ENCODE measurements around the gene ITGBL1.

DNA sequence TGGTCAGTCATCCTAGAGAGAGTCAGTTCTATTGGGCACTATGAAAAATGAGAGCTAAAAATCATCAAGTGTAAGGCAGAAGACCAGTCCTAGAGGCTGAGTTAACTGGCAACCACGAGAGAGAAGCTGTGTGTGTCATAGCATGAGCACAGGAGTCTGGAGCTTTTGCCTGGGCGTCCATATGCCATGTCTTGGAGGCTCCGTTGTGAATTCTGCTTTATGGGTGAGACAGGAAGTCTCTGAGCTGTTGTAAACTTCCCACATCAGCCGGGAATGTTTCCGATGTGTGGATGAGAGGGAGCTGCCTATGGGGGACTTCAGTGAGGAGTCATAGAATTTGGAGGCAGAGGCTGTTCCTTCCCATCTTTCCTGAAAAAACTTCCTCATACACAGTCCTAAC is 120.0 kb downstream of the ITGBL1 start:
- no peak for TF ChIP-seq POLR2A (IDR thresholded peaks at IDR 0.05)
- TF ChIP-seq, protein P1, sequence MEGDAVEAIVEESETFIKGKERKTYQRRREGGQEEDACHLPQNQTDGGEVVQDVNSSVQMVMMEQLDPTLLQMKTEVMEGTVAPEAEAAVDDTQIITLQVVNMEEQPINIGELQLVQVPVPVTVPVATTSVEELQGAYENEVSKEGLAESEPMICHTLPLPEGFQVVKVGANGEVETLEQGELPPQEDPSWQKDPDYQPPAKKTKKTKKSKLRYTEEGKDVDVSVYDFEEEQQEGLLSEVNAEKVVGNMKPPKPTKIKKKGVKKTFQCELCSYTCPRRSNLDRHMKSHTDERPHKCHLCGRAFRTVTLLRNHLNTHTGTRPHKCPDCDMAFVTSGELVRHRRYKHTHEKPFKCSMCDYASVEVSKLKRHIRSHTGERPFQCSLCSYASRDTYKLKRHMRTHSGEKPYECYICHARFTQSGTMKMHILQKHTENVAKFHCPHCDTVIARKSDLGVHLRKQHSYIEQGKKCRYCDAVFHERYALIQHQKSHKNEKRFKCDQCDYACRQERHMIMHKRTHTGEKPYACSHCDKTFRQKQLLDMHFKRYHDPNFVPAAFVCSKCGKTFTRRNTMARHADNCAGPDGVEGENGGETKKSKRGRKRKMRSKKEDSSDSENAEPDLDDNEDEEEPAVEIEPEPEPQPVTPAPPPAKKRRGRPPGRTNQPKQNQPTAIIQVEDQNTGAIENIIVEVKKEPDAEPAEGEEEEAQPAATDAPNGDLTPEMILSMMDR (IDR thresholded peaks at IDR 0.05), result no peak

Measured in Peyer's patch (tissue), 4 donors.